Osteoblast (primary cell): ENCODE results near the gene MXD3. TPM values are rescaled to one million over a fixed set of nuclear protein-coding genes. Genes with fewer than 3 reads are reported as not detected.

Experiments
- DNase-seq: peaks from one replicate; pipeline ENCODE4 v3.0.0; 2011; ENCODE audit warnings: low spot score, mixed read lengths; ENCODE audit not compliant: insufficient read length; ENCODE audit errors: missing footprints
- H2AFZ ChIP-seq: 2 replicates; pipeline ENCODE4 v1.6.0; 2011; ENCODE audit warnings: mild to moderate bottlenecking, low read length
- H3K27ac ChIP-seq: 2 replicates; pipeline ENCODE4 v1.5.1; 2011; ENCODE audit warnings: mild to moderate bottlenecking, low read depth, low read length, moderate library complexity
- H3K27me3 ChIP-seq: 2 replicates; pipeline ENCODE4 v1.6.0; 2012; ENCODE audit warnings: mild to moderate bottlenecking, control low read depth, inconsistent platforms, low read length, moderate library complexity; ENCODE audit not compliant: insufficient read depth
- H3K36me3 ChIP-seq: 2 replicates; pipeline ENCODE4 v1.5.1; 2011; ENCODE audit warnings: mild to moderate bottlenecking, low read length, control low read depth, moderate library complexity; ENCODE audit not compliant: insufficient read depth
- H3K4me1 ChIP-seq: 2 replicates; pipeline ENCODE4 v1.5.1; 2011; ENCODE audit warnings: mild to moderate bottlenecking, low read length, control low read depth, moderate library complexity; ENCODE audit not compliant: insufficient read depth
- H3K4me2 ChIP-seq: 2 replicates; pipeline ENCODE4 v1.6.0; 2011; ENCODE audit warnings: mild to moderate bottlenecking, low read length; ENCODE audit not compliant: insufficient read depth
- H3K4me3 ChIP-seq: fragments of 200-600 bp; sonication (generic); 3 replicates; pipeline ENCODE4 v1.5.1; 2012; ENCODE audit warnings: mild to moderate bottlenecking, low read length, inconsistent platforms; ENCODE audit not compliant: insufficient read depth
- H3K79me2 ChIP-seq: 2 replicates; pipeline ENCODE4 v1.6.0; 2012; ENCODE audit warnings: mild to moderate bottlenecking, low read length, control low read depth, inconsistent platforms; ENCODE audit not compliant: insufficient read depth
- H3K9me3 ChIP-seq: 2 replicates; pipeline ENCODE4 v1.5.1; 2011; ENCODE audit warnings: low read depth, low read length, control low read depth
- H4K20me1 ChIP-seq: 2 replicates; pipeline ENCODE4 v1.6.0; 2012; ENCODE audit warnings: mild to moderate bottlenecking, low read length, control low read depth; ENCODE audit not compliant: insufficient read depth
- CTCF ChIP-seq: IDR thresholded peaks from 2 replicates; pipeline ENCODE4 v1.5.1; 2011; ENCODE audit warnings: mild to moderate bottlenecking, low read depth, low read length, moderate library complexity; ENCODE audit errors: extremely low read depth
- total RNA-seq: library from RNA; depleted of rRNA; stranded (reverse); fragments of >200 nt; gene quantifications from 2 replicates; pipeline ENCODE4 v1.2.3, GENCODE V29; 2012

MXD3 gene
- total RNA-seq, 1 donor = 3.3 TPM

GRCh38 chr5:177349362-177349647 is 37.6 kb upstream of the MXD3 start:
- no peak for TF ChIP-seq CTCF
- no peak overlapping the region for H3K4me2 ChIP-seq
- no peak overlapping the region for H3K27ac ChIP-seq
- no peak overlapping the region for H3K4me3 ChIP-seq
- H3K27me3 ChIP-seq = no peaks in the 10 kb centered on the region
- H4K20me1 ChIP-seq = peaks cover 10% of the 10 kb centered on the region
- peaks cover 6% of the 10 kb centered on the region for H3K36me3 ChIP-seq
- peaks cover 65% of the 10 kb centered on the region for H3K79me2 ChIP-seq
- H3K9me3 ChIP-seq = no peaks in the 10 kb centered on the region
- DNase-seq = no peak
- peaks cover 15% of the 10 kb centered on the region for H3K4me1 ChIP-seq
- H2AFZ ChIP-seq = no peak overlapping the region

DNA sequence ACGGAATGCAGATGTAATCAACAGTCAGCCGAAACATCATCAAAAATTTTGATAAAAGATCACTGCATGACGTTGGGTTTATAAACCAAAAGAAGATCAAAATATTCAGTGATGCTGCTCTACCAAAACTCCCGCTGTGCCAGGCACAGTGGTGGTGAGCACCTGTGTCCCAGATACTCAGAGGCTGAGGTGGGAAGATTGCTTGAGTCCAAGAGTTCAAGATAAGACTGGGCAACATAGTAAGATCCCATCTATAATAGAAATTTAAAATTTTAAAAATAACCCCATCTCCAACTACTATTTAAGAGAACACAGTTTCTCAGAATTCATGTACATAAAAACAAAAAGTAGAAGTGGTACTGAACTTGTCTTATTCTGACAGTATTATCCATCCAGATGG is 36.0 kb upstream of the MXD3 start:
- no peak for DNase-seq
- Histone ChIP-seq H3K27ac (no peak overlapping the region), H3K36me3 (peaks cover 14% of the 10 kb centered on the region), H3K4me2 (no peak overlapping the region), H3K4me1 (peaks cover 15% of the 10 kb centered on the region), H3K27me3 (no peaks in the 10 kb centered on the region), H3K9me3 (no peaks in the 10 kb centered on the region), H2AFZ (no peak overlapping the region), H3K4me3 (no peak overlapping the region), H3K79me2 (peaks cover 77% of the 10 kb centered on the region), H4K20me1 (peaks cover 10% of the 10 kb centered on the region)
- no peak for TF ChIP-seq CTCF

- Histone ChIP-seq H3K36me3 (peaks cover 14% of the 10 kb centered on the region), H4K20me1 (peaks cover 10% of the 10 kb centered on the region), H3K4me2 (no peak overlapping the region), H2AFZ (no peak overlapping the region), H3K4me3 (no peak overlapping the region), H3K27ac (no peak overlapping the region), H3K79me2 (peaks cover 83% of the 10 kb centered on the region), H3K27me3 (no peaks in the 10 kb centered on the region), H3K9me3 (no peaks in the 10 kb centered on the region), H3K4me1 (peaks cover 13% of the 10 kb centered on the region)
- no peak for DNase-seq
- no peak for TF ChIP-seq CTCF
Measured at GRCh38 chr5:177346820-177347219, 35.1 kb upstream of the MXD3 start.

- Histone ChIP-seq H4K20me1 (peaks cover 10% of the 10 kb centered on the region), H3K4me1 (peaks cover 3% of the 10 kb centered on the region), H3K4me2 (no peak overlapping the region), H3K27me3 (no peaks in the 10 kb centered on the region), H3K4me3 (no peak overlapping the region), H3K27ac (no peak overlapping the region), H3K79me2 (peaks cover 79% of the 10 kb centered on the region), H3K36me3 (peaks cover 14% of the 10 kb centered on the region), H3K9me3 (no peaks in the 10 kb centered on the region), H2AFZ (no peak overlapping the region)
- DNase-seq = no peak
- TF ChIP-seq CTCF = no peak
Measured at GRCh38 chr5:177344891-177345290, 33.2 kb upstream of the MXD3 start.
